Right lobe of liver (tissue), 6 donors: ENCODE data around the gene ANXA10. TPM values are rescaled to one million over a fixed set of nuclear protein-coding genes. Genes with fewer than 3 reads are reported as not detected.

Experiments used
- ATAC-seq, 4 donors: fragments of 200-7000 bp; cut with Tn5 transposase; one replicate each; pipeline ENCODE4 v1.9.1; 2020; ENCODE audit warnings: mild to moderate bottlenecking in 4 of 4, moderate library complexity in 4 of 4
- DNase-seq, 3 donors: peaks; one replicate each; pipeline ENCODE4 v3.0.0-alpha.2; 2020
- H3K27ac ChIP-seq, 3 donors: fragments of 200-600 bp; one replicate each; pipeline ENCODE4 v1.8.0; 2022
- H3K27me3 ChIP-seq, 2 donors: fragments of 200-600 bp; one replicate each; pipeline ENCODE4 v1.8.0; 2022
- H3K36me3 ChIP-seq, 4 donors: fragments of 200-600 bp; sonication (generic) in 1 of 4; one replicate each; pipeline versions ENCODE4 v1.5.1 to v1.8.0; 2017 to 2022; ENCODE audit warnings: control low read depth in 1 of 4
- H3K4me1 ChIP-seq, 4 donors: fragments of 200-600 bp; sonication (generic) in 1 of 4; one replicate each; pipeline versions ENCODE4 v1.5.1 to v1.8.0; 2017 to 2022; ENCODE audit warnings: control low read depth in 1 of 4
- H3K4me3 ChIP-seq, 3 donors: fragments of 200-600 bp; one replicate each; pipeline ENCODE4 v1.8.0; 2022
- H3K9me3 ChIP-seq, 4 donors: fragments of 200-600 bp; sonication (generic) in 1 of 4; one replicate each; pipeline versions ENCODE4 v1.5.1 to v1.8.0; 2017 to 2022; ENCODE audit warnings: control low read depth in 1 of 4
- POLR2A ChIP-seq: fragments of 450-650 bp; IDR thresholded peaks from one replicate; pipeline ENCODE4 v1.6.1; 2017; ENCODE audit warnings: antibody characterized with exemption, mild to moderate bottlenecking
- WGBS: methylation state at CpG from one replicate; pipeline ENCODE4 v1.1.6; 2018; ENCODE audit warnings: low coverage, low lambda C conversion rate; ENCODE audit not compliant: insufficient coverage; ENCODE audit errors: missing lambda C conversion rate; 5-methylcytosine and 5-hydroxymethylcytosine counted together
- intact Hi-C, 2 donors: fragments of 100-400 bp; cut with DNase I; formaldehyde crosslinking; loops; one replicate each; pipeline versions ENCODE4 v1.11.2 to v1.14.1; 2022
- total RNA-seq, 6 experiments: library from RNA; depleted of rRNA in 2 of 6; stranded (reverse); fragments of >200 nt in 2 of 6; fragmentation: NEBNext Ultra II Directional in 3 of 6; extraction: Animal tissue kit (Norgen Biotek cat#: 25700) in 3 of 6; gene quantifications; one replicate each; pipeline versions ENCODE4 v1.1.0 to v1.2.4, GENCODE V29; 2016 to 2023
- TF ChIP-seq, protein P1 (sequence below), 4 donors: fragments of 200-600 bp in 3 of 4; fragments of 450-650 bp in 1 of 4; IDR thresholded peaks; one replicate each; pipeline versions ENCODE4 v1.5.1 to v1.8.0; 2016 to 2022; ENCODE audit warnings: antibody characterized with exemption in 4 of 4, mild to moderate bottlenecking in 2 of 4
- donor health status: DM: no; HTN: yes; CAD: no.
- donor health status: DM: no; HTN: no; CAD: no.
- donor health status: DM: no; HTN: no; CAD: no.
- donor health status: DM: no; HTN: yes; CAD: no.
- donor health status: DM: no; HTN: yes; CAD: no.

ANXA10 gene
- total RNA-seq, 6 experiments from 2014 or later = 31.4 to 46.6 (median 41.5) TPM

DNA sequence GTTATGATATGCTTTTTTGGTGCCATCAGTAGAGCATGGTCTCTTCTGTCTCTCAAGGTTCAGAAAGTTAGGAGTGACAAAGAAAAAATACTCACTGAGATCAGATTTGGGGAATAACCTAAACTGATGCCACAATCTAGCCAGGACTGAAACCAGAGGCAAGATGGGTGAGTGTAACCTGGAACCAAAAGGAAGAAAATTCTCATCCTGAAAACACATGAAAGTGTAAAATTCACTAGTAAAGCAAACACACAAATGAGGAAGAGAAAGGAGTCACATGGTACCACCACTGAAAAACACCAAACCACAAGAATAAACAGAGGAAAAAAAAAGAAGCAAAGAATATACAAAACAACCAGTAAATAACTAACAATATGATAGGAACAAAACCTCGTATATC lies 96.4 kb downstream of the ANXA10 start:
- ATAC-seq (no peak), DNase-seq (no peak)
- Histone ChIP-seq H3K36me3 (peaks cover 0 to 13% (median 5%) of the 10 kb centered on the region in 4 donors), H3K9me3 (no peaks in the 10 kb centered on the region), H3K27ac (no peak overlapping the region), H3K4me1 (no peaks in the 10 kb centered on the region), H3K4me3 (no peak overlapping the region), H3K27me3 (no peaks in the 10 kb centered on the region)
- intact Hi-C loops = no loop called here
- TF ChIP-seq, protein P1, sequence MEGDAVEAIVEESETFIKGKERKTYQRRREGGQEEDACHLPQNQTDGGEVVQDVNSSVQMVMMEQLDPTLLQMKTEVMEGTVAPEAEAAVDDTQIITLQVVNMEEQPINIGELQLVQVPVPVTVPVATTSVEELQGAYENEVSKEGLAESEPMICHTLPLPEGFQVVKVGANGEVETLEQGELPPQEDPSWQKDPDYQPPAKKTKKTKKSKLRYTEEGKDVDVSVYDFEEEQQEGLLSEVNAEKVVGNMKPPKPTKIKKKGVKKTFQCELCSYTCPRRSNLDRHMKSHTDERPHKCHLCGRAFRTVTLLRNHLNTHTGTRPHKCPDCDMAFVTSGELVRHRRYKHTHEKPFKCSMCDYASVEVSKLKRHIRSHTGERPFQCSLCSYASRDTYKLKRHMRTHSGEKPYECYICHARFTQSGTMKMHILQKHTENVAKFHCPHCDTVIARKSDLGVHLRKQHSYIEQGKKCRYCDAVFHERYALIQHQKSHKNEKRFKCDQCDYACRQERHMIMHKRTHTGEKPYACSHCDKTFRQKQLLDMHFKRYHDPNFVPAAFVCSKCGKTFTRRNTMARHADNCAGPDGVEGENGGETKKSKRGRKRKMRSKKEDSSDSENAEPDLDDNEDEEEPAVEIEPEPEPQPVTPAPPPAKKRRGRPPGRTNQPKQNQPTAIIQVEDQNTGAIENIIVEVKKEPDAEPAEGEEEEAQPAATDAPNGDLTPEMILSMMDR (IDR thresholded peaks at IDR 0.05) = no peak
- TF ChIP-seq POLR2A = no peak
- 100% methylated on average over 1 of the region's 1 CpG for WGBS

DNA sequence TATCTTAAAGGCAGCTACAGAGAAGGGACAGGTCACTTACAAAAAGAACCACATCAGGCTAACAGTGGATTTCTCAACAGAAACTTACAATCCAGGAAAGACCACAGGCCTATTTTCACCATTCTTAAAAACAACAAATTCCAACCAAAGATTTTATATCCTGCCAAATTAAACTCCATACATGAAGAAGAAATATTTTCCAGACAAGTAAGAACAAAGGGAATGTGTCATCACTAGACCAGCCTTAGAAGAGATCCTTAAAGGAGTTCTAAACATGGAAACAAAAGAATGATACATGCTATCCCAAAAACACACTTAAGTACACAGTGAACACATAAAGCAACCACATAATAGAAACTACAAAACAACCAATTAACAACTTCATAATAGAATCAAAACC lies 105.6 kb downstream of the ANXA10 start:
- TF ChIP-seq, protein P1 (IDR thresholded peaks at IDR 0.05) = no peak
- TF ChIP-seq POLR2A = no peak
- Histone ChIP-seq H3K4me3 (no peak overlapping the region), H3K27me3 (no peaks in the 10 kb centered on the region), H3K27ac (no peak overlapping the region), H3K9me3 (no peaks in the 10 kb centered on the region), H3K4me1 (no peaks in the 10 kb centered on the region), H3K36me3 (no peaks in the 10 kb centered on the region)
- intact Hi-C loops = no loop called here
- no peak for ATAC-seq
- DNase-seq = no peak

DNA sequence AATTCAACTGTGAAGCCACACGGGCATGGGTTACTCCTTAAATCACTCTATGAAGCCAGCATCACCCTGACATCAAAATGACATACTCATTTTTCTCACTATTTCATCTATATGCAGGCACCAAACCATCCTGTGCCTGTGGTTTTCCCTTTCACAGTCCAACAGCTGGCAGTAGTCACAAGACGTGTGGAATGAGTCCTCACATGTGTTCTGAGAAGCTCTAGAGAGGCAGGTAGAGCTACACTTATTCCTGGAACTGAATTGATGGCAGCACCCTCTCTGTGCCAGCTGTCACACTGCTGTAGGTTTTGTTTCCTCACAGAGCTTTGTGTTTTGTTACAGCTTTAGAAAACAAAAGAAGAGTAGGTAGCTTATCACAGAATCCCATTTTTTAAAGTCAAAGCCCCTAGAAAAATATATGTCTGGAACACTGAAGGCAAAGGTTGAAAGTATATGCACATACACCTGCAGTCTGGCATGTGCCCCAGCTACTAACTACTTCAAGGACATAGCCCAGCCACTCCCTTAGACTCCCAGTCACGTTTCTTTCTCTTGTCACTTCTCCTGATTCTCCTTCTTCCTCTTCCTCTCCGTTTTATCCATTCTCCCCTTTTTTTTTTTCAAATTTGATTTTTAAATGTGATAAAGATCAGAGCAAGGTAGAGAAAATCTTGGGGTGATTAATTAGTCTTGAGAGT lies 107.1 kb downstream of the ANXA10 start:
- H3K36me3 ChIP-seq = no peaks in the 10 kb centered on the region
- no peaks in the 10 kb centered on the region for H3K4me1 ChIP-seq
- no peak for DNase-seq
- TF ChIP-seq, protein P1 (IDR thresholded peaks at IDR 0.05) = no peak
- no peak for ATAC-seq
- no peaks in the 10 kb centered on the region for H3K27me3 ChIP-seq
- peaks cover 0 to 6% (median 0%) of the 10 kb centered on the region in 4 donors for H3K9me3 ChIP-seq
- intact Hi-C loops = no loop called here
- H3K4me3 ChIP-seq = no peak overlapping the region
- WGBS = 43% methylated on average over 4 of the region's 4 CpGs
- H3K27ac ChIP-seq = no peak overlapping the region

DNA sequence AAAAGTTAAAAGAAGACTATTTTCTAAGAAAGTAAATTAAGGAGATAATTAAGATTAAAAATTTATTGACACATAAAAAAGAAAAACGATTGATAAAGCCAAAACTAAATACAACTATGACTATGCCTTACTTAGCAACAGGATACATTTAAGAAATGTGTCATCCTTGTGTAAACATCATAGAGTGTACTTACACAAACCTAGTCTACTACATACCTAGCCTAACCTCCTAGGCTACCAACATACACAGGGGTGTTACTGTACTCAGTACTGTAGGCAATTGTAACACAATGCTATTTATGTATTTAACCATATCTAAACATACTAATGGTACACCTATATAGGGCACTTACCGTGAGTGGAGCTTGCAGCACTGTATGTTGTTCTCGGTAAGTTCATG lies 108.3 kb downstream of the ANXA10 start:
- Histone ChIP-seq H3K4me3 (no peak overlapping the region), H3K4me1 (no peaks in the 10 kb centered on the region), H3K27ac (no peak overlapping the region), H3K9me3 (peaks cover 0 to 6% (median 0%) of the 10 kb centered on the region in 4 donors), H3K36me3 (no peaks in the 10 kb centered on the region), H3K27me3 (no peaks in the 10 kb centered on the region)
- 7% methylated on average over 1 of the region's 3 CpGs for WGBS
- intact Hi-C loops = no loop called here
- no peak for DNase-seq
- ATAC-seq = peak in 1 of 4 donors; percentile 44
- TF ChIP-seq, protein P1 (IDR thresholded peaks at IDR 0.05) = no peak
- no peak for TF ChIP-seq POLR2A
